A549 (cell line): Measurements from ENCODE around the gene ZMAT3.

ENCODE experiments used
- CBX8 ChIP-seq: fragments of 200-600 bp; sonication (generic); IDR thresholded peaks from 2 replicates; pipeline ENCODE4 v1.6.1; 2016
- MYC ChIP-seq: IDR thresholded peaks from 2 replicates; pipeline ENCODE4 v1.6.1; 2012; ENCODE audit warnings: mild to moderate bottlenecking, inconsistent platforms, low read length, improper control_type of control experiment, borderline replicate concordance
- NR3C1 ChIP-seq: fragments of >200 bp; sonication (Bioruptor Twin); formaldehyde crosslinking; IDR thresholded peaks from 3 replicates; pipeline ENCODE4 v1.6.1; 2017
- REST ChIP-seq: fragments of 200-600 bp; sonication (generic); IDR thresholded peaks from 2 replicates; pipeline ENCODE4 v1.6.1; 2016; ENCODE audit warnings: antibody characterized with exemption, mild to moderate bottlenecking, moderate library complexity
- RFX5 ChIP-seq: fragments of 450-650 bp; IDR thresholded peaks from 2 replicates; pipeline ENCODE4 v1.7.1; 2014; ENCODE audit warnings: antibody characterized with exemption, mild to moderate bottlenecking, moderate library complexity
- SREBF2 ChIP-seq: fragments of 450-650 bp; IDR thresholded peaks from 2 replicates; pipeline ENCODE4 v1.6.1; 2014; ENCODE audit warnings: mild to moderate bottlenecking, moderate library complexity
- TF ChIP-seq, protein P1 (sequence below): fragments of >200 bp; sonication (Bioruptor Twin); formaldehyde crosslinking; IDR thresholded peaks from 3 replicates; pipeline ENCODE4 v1.5.1; 2016
- TF ChIP-seq, protein P2 (sequence below): IDR thresholded peaks from 2 replicates; pipeline ENCODE4 v1.6.1; 2012; ENCODE audit warnings: low read depth, borderline replicate concordance

- TF ChIP-seq NR3C1 = no peak
- TF ChIP-seq, protein P1, sequence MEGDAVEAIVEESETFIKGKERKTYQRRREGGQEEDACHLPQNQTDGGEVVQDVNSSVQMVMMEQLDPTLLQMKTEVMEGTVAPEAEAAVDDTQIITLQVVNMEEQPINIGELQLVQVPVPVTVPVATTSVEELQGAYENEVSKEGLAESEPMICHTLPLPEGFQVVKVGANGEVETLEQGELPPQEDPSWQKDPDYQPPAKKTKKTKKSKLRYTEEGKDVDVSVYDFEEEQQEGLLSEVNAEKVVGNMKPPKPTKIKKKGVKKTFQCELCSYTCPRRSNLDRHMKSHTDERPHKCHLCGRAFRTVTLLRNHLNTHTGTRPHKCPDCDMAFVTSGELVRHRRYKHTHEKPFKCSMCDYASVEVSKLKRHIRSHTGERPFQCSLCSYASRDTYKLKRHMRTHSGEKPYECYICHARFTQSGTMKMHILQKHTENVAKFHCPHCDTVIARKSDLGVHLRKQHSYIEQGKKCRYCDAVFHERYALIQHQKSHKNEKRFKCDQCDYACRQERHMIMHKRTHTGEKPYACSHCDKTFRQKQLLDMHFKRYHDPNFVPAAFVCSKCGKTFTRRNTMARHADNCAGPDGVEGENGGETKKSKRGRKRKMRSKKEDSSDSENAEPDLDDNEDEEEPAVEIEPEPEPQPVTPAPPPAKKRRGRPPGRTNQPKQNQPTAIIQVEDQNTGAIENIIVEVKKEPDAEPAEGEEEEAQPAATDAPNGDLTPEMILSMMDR = no peak
- TF ChIP-seq, protein P2, sequence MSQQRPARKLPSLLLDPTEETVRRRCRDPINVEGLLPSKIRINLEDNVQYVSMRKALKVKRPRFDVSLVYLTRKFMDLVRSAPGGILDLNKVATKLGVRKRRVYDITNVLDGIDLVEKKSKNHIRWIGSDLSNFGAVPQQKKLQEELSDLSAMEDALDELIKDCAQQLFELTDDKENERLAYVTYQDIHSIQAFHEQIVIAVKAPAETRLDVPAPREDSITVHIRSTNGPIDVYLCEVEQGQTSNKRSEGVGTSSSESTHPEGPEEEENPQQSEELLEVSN = no peak
- no peak for TF ChIP-seq REST
- TF ChIP-seq RFX5 = no peak
- no peak for TF ChIP-seq CBX8
- no peak for TF ChIP-seq MYC
- no peak for TF ChIP-seq SREBF2
Observed at GRCh38 chr3:179063945-179064560, 7.6 kb downstream of the ZMAT3 start.
